HG02840 (cell line): ENCODE results near the gene GPS1.

ENCODE experiments used
- ATAC-seq: cut with Tn5 transposase; IDR thresholded peaks from one replicate; pipeline ENCODE4 v1.9.1; 2021; ENCODE audit warnings: mild to moderate bottlenecking, moderate library complexity, moderate number of reproducible peaks; ENCODE audit not compliant: unreplicated experiment, low FRiP score

The GPS1 gene

DNA sequence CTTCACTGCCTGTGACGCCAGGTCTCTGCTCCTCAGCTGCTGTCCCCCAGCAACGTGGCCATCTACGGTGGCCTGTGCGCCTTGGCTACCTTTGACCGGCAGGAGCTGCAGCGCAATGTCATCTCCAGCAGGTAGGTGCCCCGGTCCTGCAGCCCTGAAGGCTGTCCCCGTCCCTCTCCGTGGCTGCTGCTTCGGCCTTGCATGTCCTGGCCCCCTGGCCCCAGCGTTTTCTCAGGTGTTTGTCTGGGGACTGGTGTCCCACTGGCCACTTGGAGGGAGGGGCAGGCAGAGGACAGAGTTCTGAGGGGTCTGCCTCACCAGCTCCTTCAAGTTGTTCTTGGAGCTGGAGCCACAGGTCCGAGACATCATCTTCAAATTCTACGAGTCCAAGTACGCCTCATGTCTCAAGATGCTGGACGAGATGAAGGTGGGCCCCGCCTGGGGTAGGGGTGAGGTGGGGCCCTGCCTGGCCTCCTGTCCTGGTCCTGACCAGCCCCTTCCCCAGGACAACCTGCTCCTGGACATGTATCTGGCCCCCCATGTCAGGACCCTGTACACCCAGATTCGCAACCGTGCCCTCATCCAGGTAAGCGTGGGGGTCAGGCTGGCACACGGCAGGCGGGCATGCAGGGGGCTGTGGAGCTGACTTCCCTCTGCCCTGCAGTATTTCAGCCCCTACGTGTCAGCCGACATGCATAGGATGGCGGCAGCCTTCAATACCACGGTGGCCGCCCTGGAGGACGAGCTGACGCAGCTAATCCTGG is 4.4 kb downstream of the GPS1 start:
- no peak for ATAC-seq

DNA sequence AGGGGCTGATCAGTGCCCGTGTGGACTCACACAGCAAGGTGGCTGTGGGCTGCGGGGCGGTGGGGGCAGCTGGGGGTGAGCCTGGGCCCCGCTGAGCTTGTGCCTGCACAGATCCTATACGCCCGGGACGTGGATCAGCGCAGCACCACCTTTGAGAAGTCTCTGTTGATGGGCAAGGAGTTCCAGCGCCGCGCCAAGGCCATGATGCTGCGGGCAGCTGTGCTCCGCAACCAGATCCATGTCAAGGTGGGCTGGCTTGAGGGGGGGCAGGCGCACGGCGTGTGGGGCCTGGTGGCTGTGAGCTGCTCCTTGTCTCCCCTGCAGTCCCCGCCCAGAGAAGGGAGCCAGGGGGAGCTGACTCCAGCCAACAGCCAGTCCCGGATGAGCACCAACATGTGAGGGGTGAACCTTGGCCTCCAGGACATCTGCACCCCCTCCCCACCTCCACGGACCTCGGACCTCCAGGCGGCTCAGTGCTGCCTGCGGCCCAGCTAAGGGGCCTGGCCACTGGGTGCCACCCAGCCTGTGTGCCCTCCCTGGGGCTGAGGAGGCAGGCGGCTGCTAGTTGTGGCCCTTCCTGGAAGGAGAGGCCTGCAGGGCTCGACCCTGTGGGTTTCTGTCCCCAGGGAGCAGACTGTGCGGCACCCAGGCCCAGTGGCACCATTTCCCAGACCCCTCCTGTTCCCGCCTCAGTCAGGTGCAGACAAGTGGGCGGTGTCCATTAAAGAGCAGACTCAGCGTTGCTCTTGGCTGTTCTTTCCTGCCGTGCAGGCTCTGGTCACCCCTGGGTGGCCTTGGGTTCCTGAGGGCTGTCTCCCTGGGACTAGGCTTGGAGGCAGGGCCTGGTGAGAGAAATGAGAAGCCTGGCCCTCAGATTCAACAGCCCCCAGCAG is 5.3 kb downstream of the GPS1 start:
- ATAC-seq: no peak

DNA sequence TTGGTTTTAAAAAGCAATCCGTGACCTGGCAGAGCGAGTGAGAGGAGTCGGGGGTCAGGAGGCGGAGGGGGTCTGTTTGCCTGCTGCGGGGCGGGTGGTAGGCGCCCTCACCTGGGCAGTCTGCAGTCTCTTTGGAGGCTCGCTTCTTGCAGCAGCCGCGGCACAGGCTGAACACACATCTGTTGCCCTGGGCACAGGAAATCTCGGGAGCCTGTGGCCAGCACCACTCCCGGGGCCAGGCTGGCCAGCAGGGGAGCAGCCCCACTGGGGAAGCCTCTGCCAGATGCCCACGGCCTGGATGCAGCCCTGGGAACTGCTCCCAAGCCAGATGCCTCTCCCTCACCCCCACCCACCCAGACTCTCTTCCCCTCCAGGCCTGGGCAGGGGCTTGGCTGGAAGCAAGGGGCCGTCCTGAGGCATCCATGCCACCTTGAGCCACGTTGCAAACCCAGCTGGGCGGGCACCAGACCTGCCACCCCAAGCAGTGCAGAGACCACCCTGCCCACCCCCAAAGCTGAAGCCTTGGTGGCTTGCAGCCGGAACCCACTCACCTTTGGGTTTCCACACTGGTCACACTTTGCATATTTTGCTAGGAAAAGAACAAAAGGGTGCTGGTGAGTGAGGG is 6.6 kb downstream of the GPS1 start:
- no peak for ATAC-seq

DNA sequence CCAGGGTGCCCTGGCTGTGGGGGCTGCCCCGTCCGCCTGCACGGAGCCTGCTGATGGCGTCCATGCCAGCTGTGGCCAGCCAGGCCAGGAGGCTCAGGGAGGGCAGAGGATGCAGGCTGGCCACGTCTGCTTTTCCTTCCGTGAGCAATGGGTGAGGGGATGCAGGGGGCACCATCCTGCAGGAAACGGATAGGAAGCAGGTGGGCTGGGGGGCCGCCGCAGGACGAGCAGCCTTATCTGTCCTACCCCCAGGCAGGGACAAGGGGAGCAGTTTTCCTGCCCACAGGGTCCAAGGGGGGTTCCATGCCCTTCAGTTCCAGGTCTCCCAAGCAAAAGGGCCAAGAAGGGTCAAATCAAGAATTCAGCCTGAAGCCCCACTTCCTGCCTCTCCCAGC is 7.2 kb downstream of the GPS1 start:
- no peak for ATAC-seq

DNA sequence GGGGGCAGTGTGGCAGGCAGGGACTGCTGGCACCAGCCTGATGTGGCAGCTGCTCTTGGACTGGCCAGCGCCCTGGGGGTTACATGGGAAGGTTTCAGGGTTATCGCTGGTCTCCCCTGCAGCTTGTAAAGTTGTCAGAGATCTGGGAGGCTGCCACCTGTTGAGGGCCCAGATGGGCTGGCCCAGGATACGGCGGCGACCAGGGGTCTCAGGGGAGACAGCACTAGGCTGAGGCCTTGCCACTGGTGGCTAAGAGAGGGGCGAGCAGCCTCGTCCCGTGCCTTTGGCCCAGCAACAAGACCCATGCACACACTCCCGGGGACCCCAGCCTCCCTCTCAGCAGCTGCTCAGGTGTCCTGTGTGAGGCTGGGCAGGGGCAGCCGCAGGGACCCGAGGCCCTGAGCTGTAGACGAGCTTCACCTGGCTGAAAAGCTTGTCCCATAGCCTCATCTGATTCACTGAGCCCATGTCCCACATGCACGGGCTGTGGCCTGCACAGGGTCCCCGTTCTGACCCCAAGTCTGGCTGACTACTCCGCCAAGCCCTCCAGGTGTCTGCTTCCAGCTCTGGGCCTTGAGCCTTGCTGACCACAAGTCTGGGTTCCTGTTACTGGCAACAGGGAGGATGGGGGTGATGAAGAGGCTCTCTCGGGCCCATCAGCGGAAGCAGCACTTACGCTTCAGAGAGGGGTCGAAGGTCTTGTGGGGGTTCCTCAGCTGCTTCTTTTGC is 7.7 kb downstream of the GPS1 start:
- ATAC-seq: no peak

DNA sequence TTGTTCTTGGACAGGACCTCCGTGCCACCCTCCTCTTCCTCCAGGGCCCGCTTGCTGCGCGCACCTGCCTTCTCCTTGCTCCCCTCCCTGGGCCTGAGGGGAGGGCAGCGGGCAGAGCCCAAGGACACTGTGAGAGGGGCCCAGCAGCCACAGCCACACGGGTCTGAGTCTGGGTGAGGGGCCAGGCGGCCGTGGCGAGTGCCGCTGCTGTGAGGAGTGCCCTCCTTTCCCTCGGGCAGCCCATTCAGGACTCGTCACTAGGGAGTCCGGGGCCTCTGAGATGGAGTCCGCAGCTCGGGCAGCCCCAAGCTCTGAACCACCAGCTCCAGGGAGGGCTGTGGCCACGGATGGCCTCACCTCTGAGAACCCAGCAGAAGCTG is 8.3 kb downstream of the GPS1 start:
- ATAC-seq: no peak

DNA sequence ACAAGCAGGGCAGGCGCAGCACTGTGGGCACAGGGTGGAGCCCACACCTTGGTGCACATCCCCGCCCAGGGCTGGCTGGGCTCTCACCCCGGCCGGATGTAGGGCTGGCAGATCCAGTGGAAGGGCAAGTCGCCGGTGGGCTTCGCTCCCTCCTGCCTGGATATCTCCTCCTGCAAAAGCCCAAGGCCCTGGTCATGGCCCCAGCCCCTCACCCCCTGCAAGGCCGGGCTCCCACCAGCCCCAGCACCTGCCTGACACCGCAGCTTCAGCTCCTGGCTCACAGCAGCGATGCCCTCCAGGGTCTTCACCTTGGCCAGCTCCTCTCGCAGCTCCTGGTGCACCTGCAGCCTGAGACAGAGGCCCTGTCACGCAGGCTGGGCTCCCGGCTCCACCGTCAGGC is 8.9 kb downstream of the GPS1 start:
- ATAC-seq: no peak

DNA sequence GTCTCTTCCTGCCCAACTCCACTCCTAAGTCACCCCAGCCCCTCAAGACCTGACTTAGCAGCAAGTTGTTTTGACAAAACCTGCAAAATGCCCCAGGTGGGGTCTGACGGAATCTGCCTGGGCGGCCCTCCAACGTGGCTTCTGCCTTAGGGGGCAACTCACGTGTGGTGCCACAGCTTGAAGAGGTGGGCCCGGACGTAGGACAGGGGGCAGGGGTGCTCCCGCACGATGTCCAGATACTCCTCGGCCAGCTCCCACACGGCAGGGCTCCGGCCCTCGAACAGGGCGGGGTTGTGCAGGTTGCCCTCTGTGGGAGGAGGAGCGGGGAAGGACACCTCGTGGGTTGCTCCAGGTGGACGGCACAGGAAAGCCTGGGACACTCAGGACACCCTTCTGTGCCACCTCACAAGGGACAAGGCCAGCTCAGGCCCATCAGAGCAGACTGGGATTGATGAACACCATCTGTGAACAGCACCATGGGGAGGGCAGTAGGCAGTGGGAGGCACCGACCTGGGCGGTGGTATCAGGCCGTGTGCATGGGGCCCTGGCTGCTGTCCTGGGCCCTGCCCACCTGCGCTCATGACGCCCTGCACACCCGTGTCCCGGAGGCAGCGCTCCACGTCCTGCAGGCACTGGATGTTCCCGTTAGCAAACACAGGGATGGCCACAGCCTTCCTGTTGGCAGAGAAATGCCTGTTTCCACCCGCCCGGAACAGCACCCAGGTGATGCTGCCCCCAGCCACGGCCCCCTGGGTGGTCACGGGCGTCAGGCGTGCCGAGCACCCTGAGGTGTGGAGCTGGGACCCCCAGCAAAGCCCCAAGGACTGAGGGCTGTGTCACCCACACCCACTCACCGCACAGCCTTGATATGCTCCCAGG is 9.6 kb downstream of the GPS1 start:
- no peak for ATAC-seq

DNA sequence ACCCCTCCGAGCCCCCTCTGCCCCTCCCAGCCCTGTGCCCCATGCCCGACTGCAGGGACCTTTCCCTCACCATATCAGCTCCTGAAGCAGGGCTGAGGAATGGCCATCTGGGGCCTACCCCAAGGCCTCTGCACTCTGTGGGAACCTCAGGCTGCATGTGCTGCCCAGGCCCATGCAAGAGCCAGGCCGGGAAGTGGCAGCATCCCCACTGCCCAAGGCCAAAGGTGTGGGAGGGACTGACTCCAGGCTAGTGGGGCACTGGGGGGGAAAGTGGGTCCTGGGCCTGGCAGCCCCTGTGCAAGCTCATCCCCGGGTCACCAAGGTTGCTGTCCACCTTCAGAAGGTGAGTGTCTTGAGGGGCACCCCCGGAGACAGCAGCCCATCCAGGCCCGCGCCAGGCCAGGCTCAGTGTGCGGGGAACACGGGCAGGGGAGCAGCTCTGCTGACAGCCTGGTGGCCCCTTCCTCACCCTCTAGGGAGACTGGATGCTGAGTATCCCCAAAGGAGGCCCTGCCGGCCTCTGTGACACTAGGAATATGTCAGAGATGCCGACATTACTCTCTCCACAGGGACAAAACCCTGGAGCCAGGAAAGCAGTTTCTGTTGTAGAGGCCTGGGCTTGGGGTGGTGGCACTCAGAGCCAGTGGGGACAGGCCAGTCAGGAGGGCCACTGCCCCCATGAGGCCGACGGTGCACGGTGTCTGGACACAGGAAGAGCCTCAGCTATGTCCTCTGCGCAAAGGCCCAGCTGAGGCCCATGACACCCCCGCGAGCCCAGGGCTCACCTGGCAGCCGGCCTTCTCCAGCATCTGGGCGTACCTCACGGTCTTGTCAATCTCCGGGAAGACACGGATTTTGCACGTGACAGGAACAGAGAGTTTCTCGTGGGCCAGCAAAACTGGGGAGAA is 10.6 kb downstream of the GPS1 start:
- ATAC-seq: no peak

DNA sequence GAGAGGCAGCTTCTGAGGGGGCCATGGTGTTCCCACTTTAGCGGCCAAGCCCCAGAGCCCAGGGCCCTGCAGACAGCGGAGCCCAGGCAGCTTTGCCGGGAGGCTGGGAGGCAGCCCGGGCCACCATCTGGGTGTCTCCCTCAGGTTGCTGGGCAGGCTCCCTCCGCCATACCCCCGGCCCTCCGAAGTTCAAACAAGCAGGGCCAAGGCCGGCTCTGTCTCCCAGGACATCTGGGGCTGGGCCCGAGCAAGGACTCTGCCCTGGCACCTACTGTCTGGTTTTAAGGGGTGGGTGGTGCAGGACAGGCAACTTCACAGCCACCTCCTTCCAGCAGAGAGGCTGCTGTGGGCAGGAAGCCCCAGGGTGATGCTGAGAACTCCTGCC is 11.3 kb downstream of the GPS1 start:
- ATAC-seq: no peak

DNA sequence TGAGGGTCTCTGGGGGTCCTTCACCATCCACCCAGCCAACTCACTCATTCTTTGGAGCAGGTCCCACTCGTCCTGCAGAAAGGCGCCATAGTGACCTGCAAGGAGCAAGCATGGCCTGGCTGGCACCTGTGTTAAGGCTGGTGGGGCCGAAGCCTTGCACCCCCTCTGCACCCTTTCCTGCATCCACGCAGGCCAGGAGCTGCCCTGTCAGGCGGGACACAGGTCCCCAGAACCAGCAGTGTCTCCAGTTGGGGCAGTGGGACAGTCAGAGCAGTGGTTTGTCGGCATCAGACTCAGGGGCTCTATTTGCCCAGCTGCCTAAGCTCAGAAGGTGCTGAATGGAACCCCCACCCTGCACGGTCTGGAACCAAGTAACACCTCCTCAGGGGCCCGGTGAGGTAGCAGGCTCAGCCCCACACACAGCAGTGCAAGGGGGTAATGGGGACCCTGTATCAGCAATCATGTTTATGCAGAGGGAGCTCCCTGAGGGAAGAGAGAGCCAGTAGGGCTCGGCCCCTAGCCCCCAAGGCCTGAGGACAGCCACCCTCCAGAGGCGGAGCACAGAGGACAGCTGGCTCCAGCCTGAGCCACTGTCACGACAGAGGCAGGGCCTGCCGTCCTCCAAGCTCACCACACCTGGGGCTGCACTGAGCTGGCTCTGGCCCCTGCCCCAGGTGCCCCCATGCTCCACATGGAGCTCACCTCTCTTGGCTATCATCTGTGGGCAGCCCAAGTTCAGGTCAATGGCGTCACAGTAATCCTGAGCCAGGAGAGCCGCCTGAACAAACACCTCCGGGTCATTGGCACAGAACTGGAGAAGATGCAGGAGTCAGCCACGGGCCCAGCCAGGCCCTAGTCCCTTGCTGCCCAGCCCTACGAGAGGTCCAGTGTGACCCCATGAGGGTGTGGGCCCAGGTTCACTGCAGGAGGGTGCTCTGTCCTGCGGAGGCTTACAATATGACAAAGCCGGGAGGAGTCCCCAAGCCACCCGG is 12.0 kb downstream of the GPS1 start:
- no peak for ATAC-seq

DNA sequence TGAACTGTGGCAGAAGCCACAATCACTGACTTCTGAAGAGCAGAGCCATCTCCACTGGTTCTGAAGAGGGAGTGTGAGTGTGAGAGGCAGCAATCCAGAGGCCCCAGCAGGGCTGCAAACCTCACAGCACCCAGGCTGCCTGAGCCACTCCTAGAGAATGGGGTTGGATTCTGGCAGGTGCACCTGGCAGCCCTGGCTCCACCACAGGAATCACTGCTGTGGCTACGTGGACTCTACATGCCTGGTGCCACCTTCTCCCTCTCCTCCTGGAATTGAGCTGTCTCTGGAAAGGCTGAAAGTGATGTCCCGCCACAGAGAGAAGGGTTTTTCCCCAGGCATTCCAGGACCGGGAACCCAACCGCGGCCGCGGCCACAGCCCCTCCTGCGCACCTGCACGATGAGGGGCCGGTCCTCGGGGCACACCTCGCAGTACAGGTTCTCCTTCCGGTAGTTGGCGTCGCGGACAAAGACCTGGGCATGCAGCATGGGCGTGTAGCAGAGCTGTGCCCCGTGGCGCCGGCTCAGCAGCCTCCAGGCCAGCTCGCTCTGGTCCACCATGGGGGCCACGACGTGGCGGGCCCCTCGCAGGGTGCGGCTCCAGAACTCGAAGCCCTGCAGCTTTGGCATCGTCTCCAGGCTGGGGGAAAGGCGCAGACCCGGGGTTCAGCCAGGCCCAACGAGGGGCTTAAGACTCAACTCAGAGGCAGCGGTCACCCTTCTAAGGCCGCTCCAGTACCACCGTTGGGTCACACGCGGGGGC is 12.9 kb downstream of the GPS1 start:
- no peak for ATAC-seq

DNA sequence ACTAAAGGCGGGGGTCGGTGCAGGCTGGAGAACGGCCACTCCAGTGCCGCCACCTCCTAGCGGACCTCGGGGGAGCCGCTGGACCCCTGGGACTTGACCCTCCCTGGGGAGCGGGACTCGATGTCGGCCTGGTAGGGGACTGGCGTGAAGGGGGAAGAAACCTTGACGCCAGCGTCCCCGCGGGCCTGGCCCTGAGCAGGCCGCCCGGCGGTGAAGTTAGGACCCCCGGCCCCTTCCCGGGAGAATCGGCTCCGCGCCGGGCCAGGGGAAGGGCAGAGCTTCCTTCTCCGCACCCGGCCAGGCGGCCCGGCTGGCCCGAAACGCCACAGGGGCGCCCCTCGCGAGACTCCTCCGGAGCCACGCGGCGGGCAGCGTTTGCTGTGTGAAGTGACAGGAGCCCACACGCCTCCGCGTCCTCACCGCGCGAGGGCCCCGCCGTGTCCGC is 13.5 kb downstream of the GPS1 start:
- ATAC-seq: no peak

DNA sequence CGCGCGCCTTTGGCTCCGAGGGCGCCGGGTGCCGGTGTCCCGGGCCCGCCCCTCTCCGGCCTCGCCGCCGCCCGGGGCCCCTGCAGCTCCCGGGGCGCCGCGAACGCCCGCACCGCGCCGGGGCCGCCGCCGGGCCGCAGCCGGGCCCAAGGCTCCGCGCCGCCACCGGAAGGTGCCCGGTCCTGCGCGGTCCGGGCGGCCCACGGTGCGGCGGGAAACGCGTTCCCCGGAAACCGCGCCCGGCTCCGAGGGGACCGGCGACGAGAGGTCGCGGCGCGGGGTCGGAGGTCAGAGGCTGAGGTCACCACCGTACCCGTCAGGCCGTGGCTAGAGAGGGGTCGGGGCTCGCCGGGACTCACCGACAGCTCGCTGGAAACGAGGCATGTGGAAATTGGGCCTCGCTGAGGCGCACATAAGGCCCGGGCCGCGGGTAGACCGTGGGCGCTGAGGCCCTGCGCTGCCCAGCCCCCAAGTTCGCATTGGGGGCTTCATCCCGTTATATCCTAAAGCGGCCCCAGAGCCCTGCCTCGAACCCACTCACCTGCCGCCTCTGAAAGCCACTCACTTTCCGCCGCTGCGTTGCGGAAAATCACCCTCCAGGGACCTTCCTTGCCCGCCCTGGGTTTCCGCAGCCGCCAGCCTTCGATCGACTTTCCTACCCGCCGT is 14.1 kb downstream of the GPS1 start, which contains the start of gene DUS1L:
Gene DUS1L, minus strand, starts transcription at position 167 of the 666 bp plus-strand sequence. CDS start 745 bp downstream, outside the sequence.
- ATAC-seq: no peak

DNA sequence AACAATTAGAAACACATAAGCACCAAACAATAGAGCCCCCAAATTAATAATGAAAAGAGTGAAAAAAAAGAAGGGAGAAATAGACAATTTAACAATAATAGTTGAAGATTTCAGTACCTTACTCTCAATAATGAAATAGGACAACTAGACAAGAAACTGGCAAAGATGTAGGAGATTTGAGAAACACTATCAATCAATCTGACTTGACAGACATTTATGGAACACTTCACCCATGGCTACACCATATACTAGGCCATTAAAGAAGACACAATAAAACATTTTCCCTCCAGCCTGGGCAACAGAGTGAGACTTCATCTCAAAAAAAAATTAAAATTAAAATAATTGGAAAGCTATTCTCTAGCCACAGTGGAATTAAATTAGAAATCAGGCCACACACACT is 18.9 kb downstream of the GPS1 start:
- ATAC-seq: no peak

DNA sequence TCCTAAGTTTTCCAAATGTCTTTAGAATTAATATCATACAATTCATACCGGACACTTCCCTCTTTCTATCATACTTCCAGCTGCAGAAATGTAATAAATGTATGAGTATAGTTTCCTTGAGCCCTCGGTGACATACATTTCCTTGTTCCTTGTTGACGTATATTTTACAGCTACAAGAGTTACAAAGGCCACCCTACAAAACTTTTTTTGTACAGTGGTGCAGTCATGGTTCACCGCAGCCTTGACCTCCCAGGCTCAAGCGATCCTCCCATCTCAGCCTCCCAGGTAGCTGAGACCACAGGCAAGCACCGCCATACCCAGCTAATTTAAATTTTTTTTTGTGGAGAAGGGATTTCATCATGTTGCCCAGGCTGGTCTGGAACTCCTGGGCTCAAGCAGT is 21.1 kb downstream of the GPS1 start:
- no peak for ATAC-seq
